Measurements from ENCODE around the gene AHNAK. TPM values are rescaled to one million over a fixed set of nuclear protein-coding genes. Genes with fewer than 3 reads are reported as not detected.

Gene AHNAK
- total and polyA plus RNA-seq, 2 of the 8 experiments (the other 6 are each of a cell fraction or from before 2014, with no cell fraction given), result 2.0 to 5.8 TPM

DNA sequence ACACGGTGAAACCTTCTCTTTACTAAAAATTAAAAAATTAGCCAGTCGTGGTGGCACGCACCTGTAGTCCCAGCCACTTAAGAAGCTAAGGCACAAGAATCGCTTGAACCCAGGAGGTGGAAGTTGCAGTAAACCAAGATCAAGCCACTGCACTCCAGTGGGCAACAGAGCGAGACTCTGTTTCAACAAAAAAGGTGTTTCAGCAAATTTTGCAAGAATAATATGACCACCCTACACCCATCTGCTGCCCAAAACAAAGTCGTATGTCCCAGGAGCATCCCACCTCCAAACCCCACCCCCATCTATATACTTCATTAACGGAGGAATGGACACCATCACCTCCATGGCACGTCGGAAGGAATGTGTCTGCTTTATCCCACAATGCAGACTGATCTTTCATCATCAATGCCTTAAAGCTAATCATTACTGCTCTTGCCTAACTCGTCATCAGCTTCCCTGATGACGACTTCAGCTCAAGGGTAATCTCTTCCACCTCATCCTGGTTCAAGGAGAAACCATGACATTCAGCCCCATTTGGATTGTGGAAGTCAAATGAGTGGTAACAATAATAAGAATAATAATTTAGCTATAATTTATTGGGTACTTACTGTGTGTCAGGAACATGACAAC lies 93.7 kb downstream of the AHNAK start (continued):
- TF ChIP-seq CEBPB (IDR thresholded peaks at IDR 0.05; ENCODE audit: low read depth, low read length), result no peak
- no peak for TF ChIP-seq EP300 (IDR thresholded peaks at IDR 0.05; ENCODE audit: borderline replicate concordance in 1 of 2, low read depth in 2 of 2, low read length in 2 of 2)
- no peak for TF ChIP-seq GTF2F1 (IDR thresholded peaks at IDR 0.05; ENCODE audit: borderline replicate concordance, low read depth, low read length)
